Choroid plexus epithelial cell (primary cell): ENCODE data around the gene TSKU.

ENCODE experiments used
- DNase-seq: peaks from one replicate; pipeline ENCODE4 v3.0.0-alpha.2; 2010; ENCODE audit warnings: low read depth
- H3K4me3 ChIP-seq: 2 replicates; pipeline ENCODE4 v1.5.1; 2011; ENCODE audit warnings: low read depth, mild to moderate bottlenecking, control low read depth, low read length, moderate library complexity
- CTCF ChIP-seq: conservative IDR thresholded peaks from 2 replicates; pipeline ENCODE4 v1.5.1; 2011; ENCODE audit warnings: low read depth, mild to moderate bottlenecking, control low read depth, inconsistent platforms, low read length, moderate library complexity

The TSKU gene

GRCh38 chr11:76803023-76803422 lies 19.9 kb downstream of the TSKU start:
- peak; percentile 87 for DNase-seq
- no peak overlapping the region for H3K4me3 ChIP-seq
- TF ChIP-seq CTCF = no peak

- peak; percentile 57 for DNase-seq
- TF ChIP-seq CTCF = no peak
- no peak overlapping the region for H3K4me3 ChIP-seq
Observed at GRCh38 chr11:76803811-76804600, 20.9 kb downstream of the TSKU start.

GRCh38 chr11:76805206-76805913 lies 22.2 kb downstream of the TSKU start:
- peak; percentile 66 for DNase-seq
- no peak for TF ChIP-seq CTCF
- no peak overlapping the region for H3K4me3 ChIP-seq

GRCh38 chr11:76806131-76806530 lies 23.0 kb downstream of the TSKU start:
- TF ChIP-seq CTCF = no peak
- no peak overlapping the region for H3K4me3 ChIP-seq
- no peak for DNase-seq

- H3K4me3 ChIP-seq = no peak overlapping the region
- DNase-seq = no peak
- TF ChIP-seq CTCF = no peak
Observed at GRCh38 chr11:76806608-76807205, 23.6 kb downstream of the TSKU start.

- DNase-seq = peak; percentile 88
- peak overlapping the region; percentile 26 for H3K4me3 ChIP-seq
- peak; percentile 83 for TF ChIP-seq CTCF
Observed at GRCh38 chr11:76807206-76807875, 24.2 kb downstream of the TSKU start.
